GM19438 (cell line): ENCODE data around the gene BLOC1S6.

Source experiments
- ATAC-seq: cut with Tn5 transposase; IDR thresholded peaks from one replicate; pipeline ENCODE4 v1.9.1; 2021; ENCODE audit warnings: low read depth; ENCODE audit not compliant: unreplicated experiment

The BLOC1S6 gene

DNA sequence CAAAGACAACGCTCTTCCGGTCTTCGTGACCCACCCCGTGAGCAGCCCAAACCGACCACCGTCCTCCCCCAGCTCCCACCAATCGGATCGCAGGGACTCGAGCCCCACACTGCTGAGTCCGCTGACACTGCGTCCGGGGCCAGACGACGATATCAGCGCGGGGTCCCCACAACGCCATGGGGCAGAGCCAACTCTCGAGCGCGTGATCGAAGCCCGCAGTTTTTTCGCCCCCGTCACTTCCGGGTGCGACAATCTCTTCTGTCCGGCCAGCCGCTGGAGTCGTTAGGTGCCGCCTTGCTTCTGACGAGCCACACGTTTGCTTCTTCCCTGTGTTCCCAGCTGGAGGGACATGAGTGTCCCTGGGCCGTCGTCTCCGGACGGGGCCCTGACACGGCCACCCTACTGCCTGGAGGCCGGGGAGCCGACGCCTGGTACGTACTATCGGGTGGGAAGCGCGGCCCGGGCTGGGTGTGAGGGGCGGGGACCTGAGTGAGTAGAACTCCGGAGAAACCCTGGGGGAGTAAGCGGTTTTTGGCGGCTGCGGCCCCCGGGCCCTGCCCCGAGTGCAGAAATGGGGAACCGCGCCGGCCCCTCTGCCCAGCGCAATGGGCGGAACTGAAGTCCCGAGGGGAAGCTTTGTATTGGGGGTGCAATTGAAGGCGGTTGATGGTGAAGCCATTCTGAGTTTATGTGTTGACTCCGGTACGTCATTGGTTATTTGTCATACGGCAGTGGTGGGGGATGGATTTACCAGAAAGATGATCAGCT lies at the start of gene BLOC1S6:
TSS of gene BLOC1S6 (plus strand) at position 285 of the 768 bp plus-strand sequence. CDS start at position 350, 65 bp downstream.
- ATAC-seq, result peak; percentile 75

DNA sequence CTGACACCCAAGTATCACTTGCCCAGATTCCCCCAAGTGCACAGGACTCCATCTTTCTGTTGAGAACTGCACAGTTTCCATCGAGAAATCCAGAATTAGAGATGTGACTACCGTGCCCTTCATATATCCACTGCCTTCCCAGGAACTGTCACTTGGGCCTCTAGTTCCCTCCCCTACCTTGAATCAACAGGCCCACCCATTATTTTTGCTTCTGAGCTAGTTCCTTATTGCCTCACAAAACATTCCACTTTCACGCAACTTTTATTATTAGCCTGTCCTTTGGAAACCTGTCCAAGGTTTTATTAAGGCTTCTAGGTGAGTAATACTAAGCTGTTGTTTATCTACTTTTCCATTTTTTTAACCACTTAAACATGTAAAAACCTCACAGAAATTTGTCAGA lies 47.5 kb upstream of the BLOC1S6 start:
- no peak for ATAC-seq

DNA sequence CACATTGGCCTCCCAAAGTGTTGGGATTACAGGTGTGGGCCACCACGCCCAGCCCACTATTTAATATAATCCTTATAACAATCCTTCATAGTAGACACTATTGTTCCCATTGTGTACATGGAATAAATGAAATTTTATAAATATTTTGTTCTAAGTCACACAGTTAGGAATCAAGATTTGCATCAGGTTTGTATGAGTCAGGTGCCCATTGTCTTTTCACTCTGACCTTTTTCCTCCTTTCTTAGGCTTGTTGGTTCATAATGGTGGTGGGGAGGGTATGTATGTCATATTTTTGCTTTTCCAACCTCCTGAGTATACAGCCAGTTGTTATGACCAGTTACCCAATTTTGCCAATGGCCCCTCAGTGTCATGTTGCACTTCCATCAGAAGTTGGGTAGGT lies 46.6 kb upstream of the BLOC1S6 start:
- no peak for ATAC-seq

DNA sequence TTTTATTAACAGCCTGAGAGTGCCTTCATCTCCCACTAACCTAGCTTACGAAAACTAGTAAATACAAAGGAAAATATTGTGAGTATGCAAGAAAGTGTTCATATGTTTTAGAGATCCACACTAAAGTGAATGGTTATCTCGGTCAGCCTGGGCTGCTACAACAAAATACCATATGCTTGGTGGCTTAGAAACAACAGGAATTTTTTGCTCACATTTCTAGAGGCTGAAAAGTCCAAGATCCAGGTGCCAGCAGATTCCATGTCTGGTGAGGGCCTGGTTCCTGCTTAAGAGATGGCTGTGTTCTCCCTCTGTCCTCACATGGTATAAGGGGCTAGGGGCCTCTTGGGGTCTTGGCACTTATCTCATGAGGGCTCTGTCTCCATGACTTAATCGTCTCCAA lies 44.1 kb upstream of the BLOC1S6 start:
- no peak for ATAC-seq

- ATAC-seq, result no peak
These were observed 42.7 kb upstream of the BLOC1S6 start for GRCh38 chr15:45544266-45545023.

DNA sequence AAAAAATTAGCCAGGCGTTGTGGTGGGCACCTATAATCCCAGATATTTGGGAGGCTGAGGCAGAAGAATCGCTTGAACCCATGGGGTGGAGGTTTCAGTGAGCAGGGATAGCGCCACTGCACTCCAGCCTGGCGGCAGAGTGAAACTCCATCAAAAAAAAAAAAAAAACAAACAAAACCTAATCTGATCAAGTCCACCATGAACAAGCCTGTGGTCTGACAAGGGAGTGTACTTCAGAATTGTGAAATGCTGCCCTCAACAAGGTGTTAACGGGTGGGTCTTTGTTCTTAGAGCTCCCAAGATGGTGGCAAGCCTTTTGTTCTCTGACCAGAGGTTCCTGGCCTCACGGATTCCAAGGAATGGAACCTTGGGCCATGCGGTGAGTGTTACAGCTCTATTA lies 40.4 kb upstream of the BLOC1S6 start:
- ATAC-seq, result no peak

DNA sequence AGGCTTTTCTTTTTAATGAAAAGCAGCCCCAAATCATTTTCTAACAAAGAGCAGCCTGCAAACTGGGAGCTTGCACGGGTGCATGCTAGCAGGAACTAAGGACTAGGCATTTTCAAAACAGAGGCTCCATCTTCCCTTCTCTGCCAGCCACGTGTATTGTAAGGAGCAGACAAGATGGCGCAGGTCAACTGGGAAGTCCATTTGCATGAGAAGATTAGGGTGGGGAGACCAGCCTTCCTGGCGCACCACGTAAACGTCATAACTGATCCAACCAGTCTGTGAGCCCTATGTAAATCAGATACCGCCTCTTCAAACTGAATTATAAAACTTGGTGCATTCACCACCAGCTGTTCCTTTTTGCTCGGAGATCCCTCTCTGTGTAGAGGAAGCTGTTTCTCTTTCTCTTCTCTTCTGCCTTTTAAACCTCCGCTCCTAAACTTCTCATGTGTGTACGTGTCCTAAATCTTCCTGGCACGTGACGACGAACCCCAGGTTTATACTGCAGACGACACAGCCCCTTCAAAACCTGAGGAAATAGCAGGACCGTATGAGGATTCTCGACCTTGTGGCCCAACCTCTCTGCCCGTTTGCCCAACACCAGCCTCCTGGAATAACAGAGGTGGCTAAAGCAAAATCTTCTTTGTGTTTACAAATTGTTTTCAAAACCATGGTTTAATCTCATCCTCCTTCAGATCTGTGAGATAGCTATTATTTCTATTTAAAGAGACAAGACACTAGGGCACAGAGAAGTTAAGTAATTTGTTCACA lies 38.2 kb upstream of the BLOC1S6 start:
- no peak for ATAC-seq

- ATAC-seq, result no peak
These were observed 37.5 kb upstream of the BLOC1S6 start for GRCh38 chr15:45549541-45550220.

DNA sequence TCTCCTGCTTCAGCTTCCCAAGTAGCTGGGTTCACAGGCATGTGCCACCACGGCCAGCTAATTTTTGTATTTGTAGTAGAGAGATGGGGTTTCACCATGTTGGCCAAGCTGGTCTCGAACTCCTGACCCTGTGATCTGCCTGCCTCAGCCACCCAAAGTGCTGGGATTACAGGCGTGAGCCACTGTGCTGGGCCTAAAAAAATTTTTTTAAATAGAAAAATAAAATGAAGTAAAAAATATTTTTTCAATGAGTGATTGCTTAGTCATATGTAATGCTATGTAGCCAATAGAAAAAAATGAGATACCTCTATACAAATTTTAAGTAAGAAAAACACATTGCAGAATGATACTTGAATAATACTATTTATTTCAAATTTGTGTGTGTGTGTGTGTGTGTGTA lies 36.7 kb upstream of the BLOC1S6 start:
- ATAC-seq, result no peak

DNA sequence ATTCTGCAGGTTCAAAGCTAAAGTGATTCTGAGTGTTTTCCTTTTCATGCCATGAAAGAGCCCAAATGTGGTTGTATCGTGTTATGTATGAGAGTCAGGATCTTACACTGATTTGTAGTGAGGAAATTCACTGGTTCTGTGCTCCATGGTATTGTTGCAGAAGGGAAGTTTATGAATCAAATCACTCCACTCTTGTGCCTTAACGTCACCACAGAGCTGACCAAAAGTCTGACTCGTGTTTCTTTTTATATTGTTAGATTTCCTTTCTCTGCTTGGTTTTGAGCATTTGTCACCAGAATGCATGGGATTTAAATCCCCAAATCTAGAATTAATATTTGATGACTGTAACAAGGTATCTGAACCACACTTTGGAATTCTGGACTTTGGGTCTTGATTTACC lies 35.5 kb upstream of the BLOC1S6 start:
- no peak for ATAC-seq

- no peak for ATAC-seq
These were observed 31.1 kb upstream of the BLOC1S6 start for GRCh38 chr15:45555934-45556608.

DNA sequence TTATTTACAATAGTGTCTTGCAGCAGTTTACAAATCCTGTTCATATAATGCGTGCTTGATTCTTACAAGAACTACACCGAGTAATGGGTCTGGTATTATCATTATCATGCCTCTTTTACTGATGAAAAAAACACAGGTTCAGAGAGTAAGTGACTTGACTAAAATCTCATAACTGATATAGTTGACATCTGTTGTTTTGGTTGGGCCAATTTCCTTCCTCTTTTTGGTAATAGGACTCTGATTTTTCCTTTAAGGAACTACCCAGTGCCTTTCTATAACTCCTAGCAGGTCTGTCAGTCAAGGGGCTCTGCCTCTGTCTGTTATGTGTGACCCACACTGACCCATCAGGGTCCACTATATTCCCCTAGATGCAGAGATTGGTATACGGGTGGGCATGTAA lies 14.6 kb upstream of the BLOC1S6 start:
- ATAC-seq, result no peak

GRCh38 chr15:45573961-45574629 lies 13.1 kb upstream of the BLOC1S6 start:
- no peak for ATAC-seq

GRCh38 chr15:45581919-45582318 lies 5.3 kb upstream of the BLOC1S6 start:
- no peak for ATAC-seq

DNA sequence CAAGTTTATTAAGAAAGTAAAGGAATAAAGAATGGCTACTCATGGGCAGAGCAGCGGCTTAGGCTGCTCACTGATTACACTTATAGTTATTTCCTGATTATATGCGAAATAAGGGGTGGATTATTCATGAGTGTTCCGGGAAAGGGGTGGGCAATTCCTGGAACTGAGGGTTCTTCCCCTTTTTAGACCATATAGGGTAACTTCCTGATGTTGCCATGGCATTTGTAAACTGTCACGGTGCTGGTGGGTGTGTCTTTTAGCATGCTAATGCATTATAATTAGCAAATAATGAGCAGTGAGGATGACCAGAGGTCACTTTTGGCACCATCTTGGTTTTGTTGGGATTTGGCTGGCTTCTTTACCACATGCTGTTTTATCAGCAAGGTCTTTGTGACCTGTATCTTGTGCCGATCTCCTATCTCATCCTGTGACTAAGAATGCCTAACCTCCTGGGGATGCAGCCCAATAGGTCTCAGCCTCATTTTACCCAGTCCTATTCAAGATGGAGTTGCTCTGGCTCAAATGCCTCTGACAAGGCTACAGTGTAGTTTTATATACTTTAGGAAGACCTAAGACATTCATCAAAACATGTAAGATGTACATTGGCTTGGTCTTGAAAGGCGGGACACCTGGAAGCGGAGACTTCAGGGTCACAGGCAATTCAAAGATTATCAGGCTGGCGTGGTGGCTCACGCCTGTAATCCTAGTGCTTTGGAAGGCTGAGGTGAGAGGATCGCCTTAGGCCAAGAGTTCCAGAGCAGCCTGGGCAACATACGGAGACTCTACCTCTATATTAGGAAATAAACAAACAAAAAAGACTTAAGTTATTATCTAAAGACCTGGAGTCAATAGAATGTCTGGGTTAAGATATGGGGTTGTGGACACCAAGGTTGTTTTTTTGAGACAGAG lies 3.2 kb upstream of the BLOC1S6 start:
- no peak for ATAC-seq

DNA sequence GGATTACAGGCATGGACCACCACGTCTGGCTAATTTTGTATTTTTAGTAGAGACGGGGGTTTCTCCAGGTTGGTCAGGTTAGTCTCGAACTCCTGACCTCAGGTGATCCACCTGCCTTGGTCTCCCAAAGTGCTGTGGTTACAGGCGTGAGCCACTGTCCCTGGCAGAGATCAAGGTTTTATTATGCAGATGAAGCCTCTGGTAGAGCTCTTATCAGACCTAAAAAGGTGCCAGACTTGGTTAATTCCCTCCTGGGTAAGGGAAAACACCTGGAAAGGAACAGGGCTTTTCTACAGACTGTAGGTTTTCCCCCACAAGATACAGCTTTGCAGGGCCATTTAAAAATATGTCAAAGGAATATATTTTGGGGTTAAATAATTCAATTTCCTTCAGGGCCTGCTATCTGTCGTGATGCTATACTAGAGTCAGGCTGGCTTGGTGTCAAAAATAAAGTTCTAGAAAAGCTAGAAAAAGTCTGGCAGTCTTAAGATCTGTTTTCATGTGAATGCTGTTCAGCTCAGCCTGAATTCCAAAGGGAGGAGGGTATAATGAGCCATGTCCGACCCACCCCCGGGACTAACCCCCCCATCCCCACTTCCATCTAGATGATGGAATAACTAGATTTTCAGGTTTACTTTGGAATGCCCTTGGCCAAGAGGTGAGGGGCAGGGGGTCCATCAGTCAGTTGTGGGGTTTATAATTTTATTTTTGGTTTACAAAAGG lies 1.9 kb upstream of the BLOC1S6 start:
- no peak for ATAC-seq

GRCh38 chr15:45586125-45586524 lies 1.1 kb upstream of the BLOC1S6 start:
- ATAC-seq, result no peak

DNA sequence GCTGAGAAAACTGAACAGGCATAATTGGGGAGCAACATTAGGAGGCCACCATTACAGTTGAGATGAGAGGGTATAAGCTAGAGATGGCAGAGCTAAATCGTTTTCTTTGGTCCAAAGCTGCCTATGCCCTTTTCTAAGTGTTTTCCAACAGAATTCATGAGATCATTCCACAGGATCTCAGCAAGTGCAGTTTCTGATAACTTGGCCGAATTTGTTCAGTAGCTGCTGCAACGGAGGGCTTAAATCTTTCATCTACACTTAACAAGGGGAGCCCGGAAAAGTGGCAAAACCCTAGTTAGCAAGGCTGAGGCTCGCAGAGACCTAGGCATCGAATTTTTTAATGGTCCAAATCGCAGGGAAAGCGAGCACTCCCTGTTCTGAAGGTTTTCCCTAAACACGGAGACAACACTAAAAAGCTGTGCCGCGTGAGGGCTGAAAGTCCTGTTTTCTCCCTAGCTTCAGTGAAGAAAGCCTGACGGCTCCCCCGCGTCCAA lies 531 bp upstream of the BLOC1S6 start:
- no peak for ATAC-seq
